ENCODE results near the gene LGALS7.

LGALS7 gene

DNA sequence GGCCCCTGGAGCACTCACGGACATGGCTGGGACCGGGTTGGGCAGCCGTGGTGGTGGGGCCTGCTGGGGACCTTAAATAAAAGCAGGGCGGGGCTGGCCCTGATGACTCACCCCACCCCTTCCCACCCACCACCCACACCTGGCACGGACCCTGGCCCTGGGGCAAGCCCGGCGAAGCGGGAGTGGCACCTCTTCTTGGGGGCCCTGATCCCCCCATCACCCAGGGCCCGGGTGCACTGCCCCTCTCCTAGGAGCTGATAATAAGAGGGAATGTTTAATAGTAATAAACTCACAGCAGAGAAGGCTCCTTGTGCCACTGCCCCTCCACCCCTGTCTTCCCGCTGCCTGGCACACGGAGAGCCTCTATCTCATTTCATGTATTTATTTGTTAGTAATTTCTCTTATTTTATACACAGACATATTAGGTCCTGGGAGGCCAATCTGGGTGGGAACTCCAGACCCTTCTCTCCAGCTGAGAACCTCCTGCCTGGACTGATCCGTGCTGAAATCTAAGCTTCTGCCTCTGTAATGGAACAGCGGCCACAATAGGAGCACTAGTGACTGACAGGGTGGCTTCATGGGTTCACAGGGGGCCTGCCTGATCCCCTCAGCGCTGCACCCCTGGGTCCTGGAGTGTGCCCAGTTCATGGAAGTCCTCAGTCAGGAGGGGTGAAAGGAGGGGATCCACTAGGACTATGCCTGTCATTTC lies at the start of gene LGALS7:
LGALS7 (minus strand) TSS at position 49 of the 709 bp plus-strand sequence; CDS start at position 24, 25 bp downstream.
- TF ChIP-seq, protein P1, sequence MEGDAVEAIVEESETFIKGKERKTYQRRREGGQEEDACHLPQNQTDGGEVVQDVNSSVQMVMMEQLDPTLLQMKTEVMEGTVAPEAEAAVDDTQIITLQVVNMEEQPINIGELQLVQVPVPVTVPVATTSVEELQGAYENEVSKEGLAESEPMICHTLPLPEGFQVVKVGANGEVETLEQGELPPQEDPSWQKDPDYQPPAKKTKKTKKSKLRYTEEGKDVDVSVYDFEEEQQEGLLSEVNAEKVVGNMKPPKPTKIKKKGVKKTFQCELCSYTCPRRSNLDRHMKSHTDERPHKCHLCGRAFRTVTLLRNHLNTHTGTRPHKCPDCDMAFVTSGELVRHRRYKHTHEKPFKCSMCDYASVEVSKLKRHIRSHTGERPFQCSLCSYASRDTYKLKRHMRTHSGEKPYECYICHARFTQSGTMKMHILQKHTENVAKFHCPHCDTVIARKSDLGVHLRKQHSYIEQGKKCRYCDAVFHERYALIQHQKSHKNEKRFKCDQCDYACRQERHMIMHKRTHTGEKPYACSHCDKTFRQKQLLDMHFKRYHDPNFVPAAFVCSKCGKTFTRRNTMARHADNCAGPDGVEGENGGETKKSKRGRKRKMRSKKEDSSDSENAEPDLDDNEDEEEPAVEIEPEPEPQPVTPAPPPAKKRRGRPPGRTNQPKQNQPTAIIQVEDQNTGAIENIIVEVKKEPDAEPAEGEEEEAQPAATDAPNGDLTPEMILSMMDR (IDR thresholded peaks at IDR 0.05), result no peak

DNA sequence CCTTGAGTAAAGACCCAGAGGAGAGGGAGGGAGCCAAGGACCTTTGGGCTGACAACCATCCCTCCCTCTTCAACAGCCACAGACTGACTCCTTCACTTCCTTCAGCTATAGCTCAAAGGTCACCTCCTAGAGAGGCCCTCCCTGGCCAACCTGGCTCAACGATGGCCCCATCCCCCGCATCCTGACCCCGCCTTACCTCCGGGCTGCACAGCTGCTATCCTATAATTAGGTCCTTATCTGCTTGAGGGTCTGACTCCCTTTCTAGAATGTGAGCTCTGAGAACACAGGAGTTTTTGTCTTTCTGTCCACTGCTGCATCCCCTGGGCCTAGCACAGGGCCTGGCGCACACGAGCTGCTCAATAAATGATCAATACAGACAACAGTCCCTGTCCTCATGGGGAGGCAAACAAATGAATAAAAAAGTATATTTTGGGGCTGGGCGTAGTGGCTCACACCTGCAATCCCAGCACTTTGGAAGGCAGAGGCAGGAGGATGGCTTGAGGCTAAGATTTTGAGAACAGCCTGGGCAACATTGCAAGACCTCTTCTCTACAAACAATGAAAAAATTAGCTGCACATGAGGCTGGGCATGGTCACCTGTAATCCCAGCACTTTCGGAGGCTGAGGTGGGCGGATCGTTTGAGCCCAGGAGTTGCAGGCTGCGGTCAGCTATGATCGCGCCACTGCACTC lies 46.1 kb upstream of the LGALS7 start:
- TF ChIP-seq, protein P1 (IDR thresholded peaks at IDR 0.05), result no peak

DNA sequence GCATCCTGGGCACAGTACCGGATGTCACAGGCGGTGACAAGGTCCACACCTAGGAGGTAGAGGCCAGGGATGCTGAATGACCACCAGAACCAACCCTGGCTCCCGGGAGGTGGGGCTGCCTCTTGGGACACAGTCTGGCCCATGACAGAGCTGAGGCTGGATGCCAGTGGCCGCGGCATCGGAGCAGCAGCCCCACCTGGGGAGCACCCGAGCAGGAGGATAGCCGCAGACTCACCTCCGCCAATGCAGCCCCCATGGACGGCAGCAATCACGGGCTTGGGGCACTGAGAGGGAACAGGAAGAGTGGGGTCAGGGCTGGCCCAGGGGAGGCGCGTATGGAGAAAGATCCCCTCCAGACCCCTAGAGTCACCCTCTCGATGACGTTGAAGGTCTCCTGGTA lies 43.8 kb upstream of the LGALS7 start:
- TF ChIP-seq, protein P1 (IDR thresholded peaks at IDR 0.05), result no peak

DNA sequence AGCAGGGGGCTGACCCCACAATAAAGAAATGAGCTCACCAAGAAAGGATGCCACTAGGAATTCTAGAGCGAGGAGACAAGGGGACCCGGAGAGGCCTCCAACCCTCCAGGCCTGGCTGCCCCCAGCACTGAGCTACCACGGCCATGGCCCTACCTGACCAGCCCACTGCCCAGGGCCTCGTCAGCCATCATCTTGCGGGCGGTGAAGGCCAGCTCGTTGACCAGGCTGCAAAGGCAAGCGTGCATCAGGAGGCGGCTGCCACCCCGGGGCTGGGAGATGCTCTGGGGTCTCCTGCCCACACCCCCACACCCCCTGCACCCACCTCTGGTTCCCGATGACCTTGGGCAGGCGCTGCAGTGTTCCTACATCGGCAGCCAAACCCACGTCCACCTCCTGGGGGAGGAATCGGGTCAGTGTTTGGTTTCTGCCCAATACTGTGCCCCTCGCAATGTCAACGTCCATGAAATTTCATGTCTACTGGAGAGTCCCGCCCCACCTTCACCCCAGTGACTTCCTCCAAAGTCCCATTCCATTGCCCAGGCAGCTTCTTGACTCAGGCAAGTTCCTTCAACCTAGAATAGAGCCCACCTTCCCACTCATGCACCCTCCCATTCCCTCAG lies 42.9 kb upstream of the LGALS7 start:
- TF ChIP-seq, protein P1 (IDR thresholded peaks at IDR 0.05), result no peak

DNA sequence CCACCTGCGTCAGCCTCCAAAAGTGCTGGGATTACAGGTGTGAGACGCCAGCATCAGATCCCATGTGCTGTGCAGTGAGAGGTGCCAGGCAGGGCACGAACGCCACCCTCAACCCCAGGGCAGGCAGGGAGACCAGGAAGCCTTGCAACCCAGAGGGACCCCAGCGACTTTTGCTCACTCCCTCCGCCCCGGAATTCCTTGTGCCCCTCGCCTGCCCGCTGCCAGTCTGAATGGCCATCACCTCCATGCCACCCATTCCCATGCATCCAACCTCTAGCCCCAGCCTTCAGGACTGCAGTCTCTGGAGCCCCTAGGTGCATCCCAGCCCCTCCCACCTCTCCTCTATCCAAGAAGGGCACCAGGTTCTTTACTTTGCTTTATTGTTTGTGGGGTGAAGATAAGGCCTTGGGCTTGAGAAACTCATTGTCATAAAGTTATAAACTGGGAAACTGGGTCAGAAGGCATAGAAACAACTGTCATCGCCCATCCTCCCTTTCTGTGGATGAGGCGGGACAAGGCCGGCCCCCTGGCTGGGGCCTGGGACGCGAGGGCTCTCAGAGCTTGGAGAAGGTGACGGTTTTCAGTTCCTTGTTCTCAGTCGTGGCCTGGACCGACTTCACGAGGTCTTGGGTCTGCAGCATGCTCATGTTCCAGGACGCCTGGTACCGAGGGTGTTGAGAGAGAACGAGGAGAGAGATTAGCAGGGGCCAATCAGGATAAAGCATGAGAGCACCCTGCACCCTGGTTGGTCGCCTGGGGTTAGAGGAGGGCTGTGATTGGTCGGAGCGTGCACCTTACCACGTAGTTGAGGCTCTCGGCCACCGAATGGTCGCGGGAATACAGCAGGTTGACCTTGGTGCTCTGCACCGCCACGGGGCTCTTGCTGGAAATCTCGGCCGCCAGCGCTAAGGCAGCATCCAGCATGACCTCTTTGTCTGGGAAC lies 42.0 kb upstream of the LGALS7 start:
- TF ChIP-seq, protein P1 (IDR thresholded peaks at IDR 0.05), result no peak

DNA sequence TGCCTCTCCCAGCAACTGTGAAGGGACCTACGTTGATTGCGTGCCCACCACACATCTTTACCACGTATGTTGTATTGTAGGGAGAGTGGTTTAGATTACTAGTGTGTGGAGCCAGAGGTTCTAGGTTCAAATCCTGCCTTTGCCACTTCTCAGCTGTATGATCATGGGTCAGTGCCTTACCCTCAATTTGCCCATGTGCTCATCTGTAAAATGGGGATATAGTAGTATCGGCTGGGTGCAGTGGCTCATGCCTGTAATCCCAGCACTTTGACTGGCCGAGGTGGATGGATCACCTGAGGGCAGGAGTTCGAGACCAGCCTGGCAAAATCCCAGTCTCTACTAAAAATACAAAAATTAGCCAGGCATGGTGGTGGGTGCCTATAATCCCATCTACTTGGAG lies 40.0 kb upstream of the LGALS7 start:
- TF ChIP-seq, protein P1 (IDR thresholded peaks at IDR 0.05), result no peak

DNA sequence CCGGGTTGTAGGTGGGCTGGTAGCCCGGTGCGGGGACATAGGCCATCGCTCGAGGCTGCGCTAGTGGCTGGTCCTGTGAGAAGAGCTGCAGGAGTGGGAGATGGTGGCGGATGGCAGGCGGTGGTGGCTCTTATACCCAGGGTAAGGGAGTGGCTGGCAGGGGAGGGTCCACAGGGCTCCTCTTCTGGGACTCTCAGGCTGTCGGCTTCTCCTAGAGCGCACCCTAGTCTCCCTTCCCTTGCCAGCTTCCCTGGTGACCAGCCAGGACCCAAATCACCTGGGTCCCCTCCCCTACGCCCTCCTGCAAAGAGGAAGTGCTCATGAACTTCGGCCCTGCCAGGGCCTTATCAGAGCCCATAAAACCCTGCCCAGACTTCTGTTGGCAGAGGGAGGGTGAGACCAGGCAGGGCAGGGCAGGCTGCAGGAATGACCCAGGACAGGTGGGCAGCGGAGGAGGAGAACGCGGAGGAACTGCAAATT lies 39.6 kb upstream of the LGALS7 start, which contains the start of gene LGALS4:
LGALS4 (minus strand) TSS at position 105 of the 480 bp plus-strand sequence; CDS start at position 46, 59 bp downstream.
- TF ChIP-seq, protein P1 (IDR thresholded peaks at IDR 0.05), result no peak
